ENCODE results near the gene ADAM19. TPM values are rescaled to one million over a fixed set of nuclear protein-coding genes. Genes with fewer than 3 reads are reported as not detected.

The ADAM19 gene
- total RNA-seq, 1 experiment from 2014 or later, result 48.7 TPM

DNA sequence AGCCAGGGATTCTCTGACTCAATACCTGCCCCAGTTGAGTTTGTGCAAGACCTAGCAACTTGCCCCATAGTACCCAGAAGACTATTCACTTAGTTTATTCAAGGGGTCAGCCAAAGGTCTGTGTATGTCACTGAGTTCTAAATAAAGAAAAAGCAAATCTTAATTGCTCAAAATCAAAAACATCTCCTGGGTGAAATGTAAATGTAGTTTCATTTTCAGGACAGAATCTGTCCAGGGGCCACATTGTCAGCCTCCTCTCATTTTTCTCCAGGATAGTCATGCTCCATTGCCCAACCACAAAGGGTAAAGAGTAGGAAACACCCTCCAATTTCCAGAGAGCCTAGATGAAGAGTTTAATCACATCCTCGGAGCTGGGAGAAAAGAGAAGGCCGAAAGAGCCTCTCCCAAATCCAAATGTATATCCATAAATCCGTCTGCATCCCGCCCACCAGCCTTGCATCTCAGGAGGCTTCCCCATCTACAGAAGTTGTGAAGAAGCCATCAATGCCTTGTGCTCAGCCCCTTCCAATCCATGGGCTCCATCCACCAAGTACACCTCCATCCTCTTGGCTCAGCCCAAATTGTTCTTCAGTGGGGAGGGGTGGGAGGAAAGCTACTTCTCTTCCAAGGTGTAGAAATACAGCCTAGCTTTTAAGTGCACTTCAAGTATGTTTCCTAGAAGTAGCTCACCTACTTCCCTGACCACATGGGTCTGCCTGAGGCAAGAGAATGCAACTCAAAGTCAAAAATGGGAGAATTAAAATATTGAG lies 26.9 kb downstream of the ADAM19 start:
- H3K36me3 ChIP-seq, result peaks cover 13% of the 10 kb centered on the region
- H3K4me3 ChIP-seq, result peak overlapping the region; percentile 17
- peaks cover 58% of the 10 kb centered on the region for H3K4me1 ChIP-seq (replicated peaks)
- DNase-seq (ENCODE audit: low read depth in 1 of 2, low spot score in 2 of 2), result peak; percentile 74 to 93
- no peaks in the 10 kb centered on the region for H3K9me3 ChIP-seq (replicated peaks)
- H3K27ac ChIP-seq, result peak overlapping the region; percentile 96
- no peaks in the 10 kb centered on the region for H3K27me3 ChIP-seq (replicated peaks)

DNA sequence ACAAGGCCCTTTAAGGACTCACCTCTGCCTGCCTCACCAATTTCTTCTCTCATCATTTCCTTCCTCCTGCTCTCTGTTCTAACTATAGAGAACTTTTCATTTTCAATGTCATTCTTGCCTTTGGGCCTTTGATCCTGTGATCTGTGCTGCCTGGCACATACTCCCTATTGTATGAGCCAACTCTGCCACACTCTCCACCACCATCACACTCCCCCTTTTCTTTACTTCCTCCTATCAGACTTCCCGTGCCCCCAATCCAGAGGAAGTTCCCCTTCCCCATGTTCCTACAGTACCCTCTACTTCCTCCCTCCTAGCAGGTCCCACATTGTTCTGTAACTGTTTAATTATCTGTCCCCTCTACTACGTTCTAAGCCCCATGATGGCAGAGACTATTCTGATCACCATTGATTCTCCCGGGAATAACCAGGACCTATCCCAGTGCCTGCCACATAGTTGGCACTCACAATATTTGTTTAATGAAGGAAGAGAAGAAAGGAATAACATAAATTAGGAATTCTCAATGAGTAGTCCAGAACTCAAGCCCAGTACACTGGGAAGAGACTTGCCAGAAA lies 27.5 kb downstream of the ADAM19 start:
- peak overlapping the region; percentile 96 for H3K27ac ChIP-seq
- no peak overlapping the region for H3K4me3 ChIP-seq
- peaks cover 11% of the 10 kb centered on the region for H3K36me3 ChIP-seq
- DNase-seq (ENCODE audit: low read depth in 1 of 2, low spot score in 2 of 2), result no peak
- no peaks in the 10 kb centered on the region for H3K9me3 ChIP-seq (replicated peaks)
- no peaks in the 10 kb centered on the region for H3K27me3 ChIP-seq (replicated peaks)
- peaks cover 58% of the 10 kb centered on the region for H3K4me1 ChIP-seq (replicated peaks)

- Histone ChIP-seq H3K4me1 (replicated peaks) (peaks cover 60% of the 10 kb centered on the region), H3K4me3 (no peak overlapping the region), H3K9me3 (replicated peaks) (no peaks in the 10 kb centered on the region), H3K36me3 (peaks cover 11% of the 10 kb centered on the region; the same call in 1 of the 2 replicates), H3K27me3 (replicated peaks) (no peaks in the 10 kb centered on the region), H3K27ac (no peak overlapping the region)
- DNase-seq (ENCODE audit: low read depth in 1 of 2, low spot score in 2 of 2), result no peak
Observed at GRCh38 chr5:157546456-157547100, 29.0 kb downstream of the ADAM19 start.

DNA sequence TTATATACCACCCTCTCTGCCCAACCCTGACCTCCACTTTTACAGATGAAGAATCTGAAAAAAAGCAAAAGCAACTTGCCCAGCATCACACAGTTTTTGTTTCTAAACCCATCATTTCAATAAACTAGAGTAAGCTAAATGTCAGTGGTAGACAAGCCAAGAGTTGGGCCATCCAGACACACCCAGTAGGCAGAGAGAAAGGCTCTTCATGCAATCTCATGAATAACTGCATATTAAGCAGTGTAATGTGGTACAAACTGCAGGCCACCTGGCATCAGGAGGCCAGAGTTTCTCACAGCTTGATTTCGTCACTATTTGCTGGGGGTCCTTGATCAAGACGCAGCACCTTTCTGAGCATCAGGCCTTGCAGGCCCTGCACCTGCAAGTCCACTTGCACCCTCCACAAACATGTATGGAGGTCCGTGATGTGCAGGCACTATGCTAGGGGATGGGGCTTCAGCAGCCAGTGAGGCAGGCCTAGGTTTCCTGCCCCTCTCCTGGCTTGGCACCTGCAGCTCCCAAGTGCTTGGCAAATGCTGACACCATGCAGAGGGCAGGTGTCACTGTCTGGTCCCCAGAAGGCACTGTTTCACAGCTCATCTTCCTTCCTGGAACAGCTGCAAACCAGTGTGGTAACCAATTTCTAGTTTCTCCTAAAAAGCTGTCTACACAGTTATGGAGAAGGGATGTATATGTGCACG lies 29.8 kb downstream of the ADAM19 start:
- Histone ChIP-seq H3K4me1 (replicated peaks) (peaks cover 64% of the 10 kb centered on the region), H3K27ac (no peak overlapping the region), H3K27me3 (replicated peaks) (no peaks in the 10 kb centered on the region), H3K4me3 (no peak overlapping the region), H3K9me3 (replicated peaks) (no peaks in the 10 kb centered on the region), H3K36me3 (peaks cover 11% of the 10 kb centered on the region; the same call in 1 of the 2 replicates)
- DNase-seq (ENCODE audit: low read depth in 1 of 2, low spot score in 2 of 2), result no peak

GRCh38 chr5:157544623-157544989 lies 31.0 kb downstream of the ADAM19 start:
- Histone ChIP-seq H3K4me1 (replicated peaks) (peaks cover 56% of the 10 kb centered on the region), H3K9me3 (replicated peaks) (no peaks in the 10 kb centered on the region), H3K4me3 (no peak overlapping the region), H3K27ac (no peak overlapping the region), H3K27me3 (replicated peaks) (no peaks in the 10 kb centered on the region), H3K36me3 (peaks cover 11% of the 10 kb centered on the region; the same call in 1 of the 2 replicates)
- DNase-seq (ENCODE audit: low read depth in 1 of 2, low spot score in 2 of 2), result no peak

GRCh38 chr5:157543825-157544622 lies 31.6 kb downstream of the ADAM19 start:
- Histone ChIP-seq H3K27ac (no peak overlapping the region), H3K4me1 (replicated peaks) (peaks cover 50% of the 10 kb centered on the region), H3K9me3 (replicated peaks) (no peaks in the 10 kb centered on the region), H3K27me3 (replicated peaks) (no peaks in the 10 kb centered on the region), H3K4me3 (no peak overlapping the region), H3K36me3 (peaks cover 11% of the 10 kb centered on the region; the same call in 1 of the 2 replicates)
- no peak for DNase-seq (ENCODE audit: low read depth in 1 of 2, low spot score in 2 of 2)

- Histone ChIP-seq H3K36me3 (peaks cover 16% of the 10 kb centered on the region), H3K27ac (no peak overlapping the region), H3K27me3 (replicated peaks) (no peaks in the 10 kb centered on the region), H3K4me3 (no peak overlapping the region), H3K4me1 (replicated peaks) (peaks cover 35% of the 10 kb centered on the region), H3K9me3 (replicated peaks) (no peaks in the 10 kb centered on the region)
- DNase-seq (ENCODE audit: low read depth in 1 of 2, low spot score in 2 of 2), result no peak
Observed at GRCh38 chr5:157542282-157543000, 33.1 kb downstream of the ADAM19 start.

DNA sequence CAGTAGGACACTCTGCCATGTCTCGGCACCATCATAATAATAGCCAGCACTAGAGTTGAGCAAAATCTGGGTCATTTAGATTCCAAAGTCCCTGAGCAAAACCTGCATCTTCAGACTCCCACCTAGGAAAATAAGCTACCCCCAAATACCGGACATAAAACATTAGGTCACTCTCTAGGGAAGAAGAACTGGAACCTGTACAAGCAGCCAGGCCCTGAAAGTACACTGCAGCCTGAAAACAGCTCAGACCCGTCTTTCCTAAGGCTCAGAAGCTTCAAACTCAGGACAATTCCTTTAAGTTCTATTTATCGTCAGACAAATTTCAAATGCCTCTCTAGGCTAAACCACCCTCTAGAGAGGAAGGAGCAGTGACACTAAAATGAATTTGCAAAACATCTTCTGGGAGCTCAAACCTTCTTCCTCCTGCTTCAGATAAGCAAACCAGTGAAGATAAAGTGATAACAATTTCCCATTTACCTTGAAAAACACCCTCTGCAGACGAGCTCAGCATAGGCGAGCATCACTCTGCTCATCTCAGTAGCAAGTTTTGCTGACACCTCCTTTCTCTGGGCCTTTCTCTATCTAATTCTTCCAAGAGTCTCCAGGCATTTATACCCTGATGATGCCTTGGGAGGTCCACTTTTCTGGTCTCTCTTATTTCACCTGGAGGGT lies 34.0 kb downstream of the ADAM19 start:
- Histone ChIP-seq H3K36me3 (peaks cover 20% of the 10 kb centered on the region), H3K4me3 (no peak overlapping the region), H3K27me3 (replicated peaks) (no peaks in the 10 kb centered on the region), H3K9me3 (replicated peaks) (no peaks in the 10 kb centered on the region), H3K4me1 (replicated peaks) (peaks cover 26% of the 10 kb centered on the region), H3K27ac (no peak overlapping the region)
- DNase-seq (ENCODE audit: low read depth in 1 of 2, low spot score in 2 of 2), result no peak

- H3K4me3 ChIP-seq, result no peak overlapping the region
- H3K9me3 ChIP-seq (replicated peaks), result no peaks in the 10 kb centered on the region
- peaks cover 21% of the 10 kb centered on the region for H3K4me1 ChIP-seq (replicated peaks)
- H3K36me3 ChIP-seq, result peaks cover 21% of the 10 kb centered on the region
- no peaks in the 10 kb centered on the region for H3K27me3 ChIP-seq (replicated peaks)
- H3K27ac ChIP-seq, result no peak overlapping the region
- no peak for DNase-seq (ENCODE audit: low read depth in 1 of 2, low spot score in 2 of 2)
Observed at GRCh38 chr5:157540707-157541446, 34.7 kb downstream of the ADAM19 start.

GRCh38 chr5:157540124-157540523 lies 35.5 kb downstream of the ADAM19 start:
- Histone ChIP-seq H3K27me3 (replicated peaks) (no peaks in the 10 kb centered on the region), H3K9me3 (replicated peaks) (no peaks in the 10 kb centered on the region), H3K4me3 (no peak overlapping the region), H3K27ac (no peak overlapping the region), H3K4me1 (replicated peaks) (peaks cover 21% of the 10 kb centered on the region), H3K36me3 (peaks cover 28% of the 10 kb centered on the region)
- DNase-seq (ENCODE audit: low read depth in 1 of 2, low spot score in 2 of 2), result no peak

- no peak overlapping the region for H3K27ac ChIP-seq
Observed at GRCh38 chr5:157539503-157540022, 36.0 kb downstream of the ADAM19 start.

More at GRCh38 chr5:157539503-157540022, 36.0 kb downstream of the ADAM19 start:
- H3K9me3 ChIP-seq (replicated peaks), result no peaks in the 10 kb centered on the region
- H3K27me3 ChIP-seq (replicated peaks), result no peaks in the 10 kb centered on the region
- peaks cover 34% of the 10 kb centered on the region for H3K36me3 ChIP-seq
- H3K4me3 ChIP-seq, result no peak overlapping the region
- H3K4me1 ChIP-seq (replicated peaks), result peaks cover 21% of the 10 kb centered on the region
- DNase-seq (ENCODE audit: low read depth in 1 of 2, low spot score in 2 of 2), result no peak
